Endothelial cell (in vitro differentiated cells): ENCODE results near the gene TEX261. TPM values are rescaled to one million over a fixed set of nuclear protein-coding genes. Genes with fewer than 3 reads are reported as not detected.

ENCODE experiments used
- DNase-seq: peaks from one replicate; pipeline ENCODE4 v3.0.0; 2021; ENCODE audit warnings: low spot score
- H3K27ac Mint-ChIP-seq: one replicate; pipeline ENCODE4 v1.8.0; 2021; ENCODE audit warnings: mixed read lengths, inconsistent platforms; ENCODE audit not compliant: unreplicated experiment
- H3K27me3 Mint-ChIP-seq: one replicate; pipeline ENCODE4 v1.8.0; 2021; ENCODE audit warnings: mild to moderate bottlenecking, moderate library complexity, mixed read lengths, inconsistent platforms; ENCODE audit not compliant: unreplicated experiment
- H3K36me3 Mint-ChIP-seq: one replicate; pipeline ENCODE4 v1.8.0; 2021; ENCODE audit warnings: mild to moderate bottlenecking, low read depth, mixed read lengths, inconsistent platforms; ENCODE audit not compliant: unreplicated experiment
- H3K4me1 Mint-ChIP-seq: one replicate; pipeline ENCODE4 v1.8.0; 2021; ENCODE audit warnings: mild to moderate bottlenecking, mixed read lengths, inconsistent platforms; ENCODE audit not compliant: unreplicated experiment
- H3K4me3 Mint-ChIP-seq: one replicate; pipeline ENCODE4 v1.8.0; 2021; ENCODE audit warnings: mild to moderate bottlenecking, mixed read lengths, inconsistent platforms; ENCODE audit not compliant: unreplicated experiment
- H3K9me3 Mint-ChIP-seq: one replicate; pipeline ENCODE4 v1.8.0; 2021; ENCODE audit warnings: mixed read lengths, inconsistent platforms; ENCODE audit not compliant: unreplicated experiment
- total RNA-seq: library from RNA; stranded (reverse); fragmentation: NEBNext Ultra II Directional; extraction: Animal tissue kit (Norgen Biotek cat#: 25700); gene quantifications from one replicate; pipeline ENCODE4 v1.2.1, GENCODE V29; 2021; ENCODE audit not compliant: unreplicated experiment
- TF ChIP-seq, protein P1 (sequence below): fragments of 200-600 bp; sonication (generic); IDR thresholded peaks from one replicate; pipeline ENCODE4 v1.5.0; 2021; ENCODE audit warnings: antibody characterized with exemption; ENCODE audit not compliant: unreplicated experiment

Gene TEX261
- total RNA-seq, 1 donor from 2014 or later, result 37.1 TPM

DNA sequence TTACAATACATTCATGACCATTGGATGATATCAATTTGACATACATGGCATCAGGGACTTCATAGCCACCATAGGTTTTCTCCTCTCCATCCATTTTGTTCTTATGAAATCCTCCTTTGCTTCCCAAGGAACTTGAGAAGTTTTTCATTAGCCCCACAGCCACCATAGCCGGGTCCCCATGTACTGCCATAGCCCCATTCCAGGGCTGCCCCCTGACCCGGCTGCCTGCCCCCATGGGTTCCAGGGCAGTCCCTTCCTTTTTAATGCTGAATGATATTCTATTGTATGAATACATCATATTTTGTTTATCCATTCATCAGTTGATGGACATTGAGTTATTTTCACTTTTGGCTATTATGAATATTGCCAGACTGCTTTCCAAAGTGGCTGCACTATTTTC, 38.5 kb downstream of the TEX261 start:
- Mint-ChIP-seq H3K4me1 (peaks cover 14% of the 10 kb centered on the region), H3K4me3 (no peak overlapping the region), H3K36me3 (no peaks in the 10 kb centered on the region), H3K27me3 (peaks cover 7% of the 10 kb centered on the region), H3K27ac (no peak overlapping the region), H3K9me3 (no peaks in the 10 kb centered on the region)
- TF ChIP-seq, protein P1, sequence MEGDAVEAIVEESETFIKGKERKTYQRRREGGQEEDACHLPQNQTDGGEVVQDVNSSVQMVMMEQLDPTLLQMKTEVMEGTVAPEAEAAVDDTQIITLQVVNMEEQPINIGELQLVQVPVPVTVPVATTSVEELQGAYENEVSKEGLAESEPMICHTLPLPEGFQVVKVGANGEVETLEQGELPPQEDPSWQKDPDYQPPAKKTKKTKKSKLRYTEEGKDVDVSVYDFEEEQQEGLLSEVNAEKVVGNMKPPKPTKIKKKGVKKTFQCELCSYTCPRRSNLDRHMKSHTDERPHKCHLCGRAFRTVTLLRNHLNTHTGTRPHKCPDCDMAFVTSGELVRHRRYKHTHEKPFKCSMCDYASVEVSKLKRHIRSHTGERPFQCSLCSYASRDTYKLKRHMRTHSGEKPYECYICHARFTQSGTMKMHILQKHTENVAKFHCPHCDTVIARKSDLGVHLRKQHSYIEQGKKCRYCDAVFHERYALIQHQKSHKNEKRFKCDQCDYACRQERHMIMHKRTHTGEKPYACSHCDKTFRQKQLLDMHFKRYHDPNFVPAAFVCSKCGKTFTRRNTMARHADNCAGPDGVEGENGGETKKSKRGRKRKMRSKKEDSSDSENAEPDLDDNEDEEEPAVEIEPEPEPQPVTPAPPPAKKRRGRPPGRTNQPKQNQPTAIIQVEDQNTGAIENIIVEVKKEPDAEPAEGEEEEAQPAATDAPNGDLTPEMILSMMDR, result no peak
- no peak for DNase-seq

DNA sequence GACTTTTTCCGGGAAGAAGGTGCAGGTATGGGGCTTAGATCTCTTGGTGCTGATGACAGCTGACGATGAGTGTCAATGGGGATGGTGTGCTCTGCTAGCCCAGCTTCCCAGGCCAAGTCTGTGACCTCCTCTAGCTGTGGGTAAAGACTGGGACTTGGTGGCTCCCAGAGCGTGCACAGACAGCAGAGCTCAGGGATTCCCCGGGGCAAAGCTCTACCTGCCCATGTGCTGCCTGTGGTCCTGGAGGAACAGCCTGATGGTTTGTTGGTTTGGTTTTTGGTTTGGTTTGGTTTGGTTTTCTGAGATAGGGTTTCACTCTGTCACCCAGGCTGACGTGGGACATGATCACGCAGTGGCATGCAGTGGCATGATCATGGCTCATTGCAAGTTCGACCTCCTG, 39.8 kb downstream of the TEX261 start:
- H3K9me3 Mint-ChIP-seq, result no peaks in the 10 kb centered on the region
- H3K4me1 Mint-ChIP-seq, result peaks cover 14% of the 10 kb centered on the region
- H3K4me3 Mint-ChIP-seq, result no peak overlapping the region
- H3K36me3 Mint-ChIP-seq, result no peaks in the 10 kb centered on the region
- TF ChIP-seq, protein P1, result no peak
- H3K27ac Mint-ChIP-seq, result no peak overlapping the region
- H3K27me3 Mint-ChIP-seq, result peaks cover 3% of the 10 kb centered on the region
- DNase-seq, result no peak

DNA sequence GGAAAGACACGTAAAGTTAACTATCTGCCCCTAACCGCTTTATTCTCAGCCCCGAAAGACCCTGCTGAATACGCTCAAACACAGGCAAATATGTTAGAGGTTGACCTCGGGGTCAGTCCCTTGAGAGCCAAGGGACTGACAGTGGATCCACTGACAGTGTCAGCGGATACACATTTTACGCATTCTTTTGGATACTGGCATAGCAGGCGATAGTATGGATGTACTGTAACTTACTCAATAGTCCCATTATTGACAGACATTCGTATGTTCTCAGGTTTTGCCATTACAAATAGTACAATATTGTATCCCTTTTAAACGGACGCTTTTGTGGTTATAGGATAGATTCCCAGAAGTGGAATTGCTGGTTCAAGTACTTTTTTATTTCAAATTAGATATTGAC, 45.6 kb downstream of the TEX261 start:
- TF ChIP-seq, protein P1, result no peak
- Mint-ChIP-seq H3K9me3 (no peaks in the 10 kb centered on the region), H3K27me3 (peaks cover 12% of the 10 kb centered on the region), H3K36me3 (peaks cover 5% of the 10 kb centered on the region), H3K4me1 (peaks cover 14% of the 10 kb centered on the region), H3K4me3 (no peak overlapping the region), H3K27ac (no peak overlapping the region)
- DNase-seq, result no peak

DNA sequence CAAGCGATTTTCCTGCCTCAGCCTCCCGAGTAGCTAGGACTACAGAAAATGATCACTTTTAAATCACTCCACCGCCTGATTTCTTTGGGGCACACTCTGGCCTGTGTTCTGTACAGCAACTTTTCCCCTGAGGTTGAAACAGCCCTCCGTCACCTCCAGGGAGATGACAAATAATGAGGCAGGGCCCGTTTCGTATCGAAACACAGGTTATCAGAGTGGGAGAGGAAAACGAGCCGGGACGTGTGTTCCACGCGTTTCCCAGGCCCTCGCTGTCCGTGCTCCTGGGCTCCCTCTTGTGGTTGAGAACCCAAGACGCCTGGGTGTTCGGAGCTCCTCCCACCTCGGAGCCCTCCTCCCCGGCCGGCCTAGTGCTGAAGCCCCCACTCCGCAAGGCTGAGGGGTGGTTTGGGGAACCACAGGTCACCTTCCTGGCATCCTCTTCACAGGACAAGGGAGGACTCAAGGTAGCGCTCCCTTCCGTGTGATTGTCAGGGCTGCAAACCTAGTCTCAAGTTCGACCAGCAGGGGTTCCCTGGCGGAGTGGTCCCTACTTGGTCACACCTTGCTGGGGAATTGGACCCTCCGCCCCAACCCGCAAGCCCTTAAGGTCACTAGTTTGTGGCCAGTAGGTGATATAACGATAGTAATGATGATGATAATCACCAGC, 46.2 kb downstream of the TEX261 start:
- Mint-ChIP-seq H3K27me3 (peaks cover 12% of the 10 kb centered on the region), H3K36me3 (peaks cover 5% of the 10 kb centered on the region), H3K27ac (no peak overlapping the region), H3K4me3 (peak overlapping the region; percentile 67), H3K9me3 (no peaks in the 10 kb centered on the region), H3K4me1 (peaks cover 14% of the 10 kb centered on the region)
- TF ChIP-seq, protein P1, result peak; percentile 80
- peak; percentile 89 for DNase-seq

DNA sequence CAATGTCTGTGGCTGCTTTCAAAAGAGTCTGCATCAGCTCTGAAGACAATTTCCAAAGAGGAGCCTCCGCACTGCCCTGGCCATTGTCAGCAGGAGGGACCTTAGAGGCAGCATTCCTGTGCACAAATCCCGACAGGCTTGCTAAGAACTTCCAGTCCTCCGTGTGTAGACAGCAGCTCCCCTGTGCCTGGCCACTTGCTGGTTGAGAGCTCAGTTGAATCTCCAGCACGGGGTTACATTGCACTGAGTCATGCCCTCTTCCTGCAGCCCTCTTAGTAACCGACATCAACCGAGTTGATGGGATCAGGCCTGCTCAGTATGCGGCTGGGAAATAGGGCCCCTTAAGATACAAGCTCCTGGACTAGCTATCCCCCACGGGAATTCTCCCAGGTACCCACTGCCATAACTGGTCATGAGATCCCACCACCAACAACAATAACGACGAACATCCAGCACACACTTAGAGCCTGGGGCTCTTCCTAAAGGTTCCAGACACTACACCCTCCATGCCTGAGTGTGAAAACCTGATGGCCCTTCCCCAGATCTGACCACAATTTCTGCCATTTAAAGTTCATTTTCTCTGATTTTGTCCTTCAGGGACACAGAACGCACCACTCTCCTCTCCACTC, 47.0 kb downstream of the TEX261 start:
- H3K4me3 Mint-ChIP-seq, result no peak overlapping the region

More for the DNA sequence above, 47.0 kb downstream of the TEX261 start:
- peaks cover 14% of the 10 kb centered on the region for H3K4me1 Mint-ChIP-seq
- H3K27me3 Mint-ChIP-seq, result peaks cover 12% of the 10 kb centered on the region
- no peaks in the 10 kb centered on the region for H3K9me3 Mint-ChIP-seq
- no peak for DNase-seq
- peaks cover 5% of the 10 kb centered on the region for H3K36me3 Mint-ChIP-seq
- no peak overlapping the region for H3K27ac Mint-ChIP-seq
- TF ChIP-seq, protein P1, result no peak
